SU-DHL-6 (cell line): ENCODE data around the gene AGPAT3.

Source experiments
- H2AFZ ChIP-seq: fragments of 200-600 bp; sonication (generic); 2 replicates; pipeline ENCODE4 v1.6.1; 2014; ENCODE audit warnings: low read depth, mild to moderate bottlenecking, moderate library complexity, mixed read lengths, antibody characterized with exemption, low read length; ENCODE audit not compliant: severe bottlenecking
- H3F3A ChIP-seq: fragments of 200-600 bp; shearing (Covaris generic); 2 replicates; pipeline ENCODE4 v1.6.0; 2016; ENCODE audit warnings: antibody characterized with exemption, mild to moderate bottlenecking; ENCODE audit not compliant: insufficient read depth
- H3K27ac ChIP-seq: fragments of 200-600 bp; sonication (generic); 2 replicates; pipeline ENCODE4 v1.5.1; 2016; ENCODE audit warnings: low read depth, mild to moderate bottlenecking, low read length, moderate library complexity, mixed read lengths
- H3K27me3 ChIP-seq: fragments of 200-600 bp; sonication (generic), shearing (Covaris generic); 2 replicates; pipeline ENCODE4 v1.6.0; 2014; ENCODE audit warnings: mild to moderate bottlenecking, low read length
- H3K36me3 ChIP-seq: fragments of 200-600 bp; sonication (generic); 2 replicates; pipeline ENCODE4 v1.6.1; 2014; ENCODE audit warnings: mild to moderate bottlenecking, low read length, mixed read lengths
- H3K4me2 ChIP-seq: fragments of 300-600, 200-600 bp; shearing (Covaris generic), sonication (generic); 2 replicates; pipeline ENCODE4 v1.6.0; 2014; ENCODE audit warnings: low read length, low read depth, mild to moderate bottlenecking; ENCODE audit not compliant: poor library complexity, severe bottlenecking
- H3K4me3 ChIP-seq: fragments of 200-600 bp; sonication (generic); 2 replicates; pipeline ENCODE4 v1.5.1; 2014; ENCODE audit warnings: antibody characterized with exemption, low read length, mild to moderate bottlenecking, mixed read lengths; ENCODE audit not compliant: insufficient read depth, poor library complexity, severe bottlenecking
- H3K79me2 ChIP-seq: fragments of 200-600 bp; sonication (generic); 2 replicates; pipeline ENCODE4 v1.6.1; 2014; ENCODE audit warnings: mild to moderate bottlenecking, low read length, moderate library complexity; ENCODE audit not compliant: insufficient read depth
- H3K9ac ChIP-seq: fragments of 200-600 bp; sonication (generic); 2 replicates; pipeline ENCODE4 v1.7.0; 2014; ENCODE audit warnings: mild to moderate bottlenecking, low read length
- H3K9me2 ChIP-seq: fragments of 200-600 bp; sonication (generic); replicated peaks from 2 replicates; pipeline ENCODE4 v1.6.1; 2014; ENCODE audit warnings: low read length; ENCODE audit not compliant: insufficient read depth
- H3K9me3 ChIP-seq: fragments of 200-600 bp; sonication (generic); 2 replicates; pipeline ENCODE4 v1.6.1; 2014; ENCODE audit warnings: low read length, mixed read lengths; ENCODE audit not compliant: insufficient read depth
- H4K20me1 ChIP-seq: fragments of 200-600 bp; sonication (generic); 2 replicates; pipeline ENCODE4 v1.6.1; 2014; ENCODE audit warnings: low read depth, mild to moderate bottlenecking, antibody characterized with exemption, low read length, moderate library complexity, mixed read lengths
- CTCF ChIP-seq: fragments of 200-600 bp; sonication (generic); IDR thresholded peaks from one replicate; pipeline ENCODE4 v1.5.1; 2017; ENCODE audit warnings: antibody characterized with exemption, mild to moderate bottlenecking, low read length, moderate library complexity; ENCODE audit not compliant: insufficient read depth, poor library complexity, severe bottlenecking
- EZH2phosphoT487 ChIP-seq: fragments of 200-600 bp; sonication (generic), shearing (Covaris generic); conservative IDR thresholded peaks from 2 replicates; pipeline ENCODE4 v1.6.1; 2018; ENCODE audit warnings: mild to moderate bottlenecking, antibody characterized with exemption, low read length, moderate library complexity, mixed read lengths

AGPAT3 gene

GRCh38 chr21:43846430-43846829, 18.6 kb upstream of the AGPAT3 start:
- no peaks in the 10 kb centered on the region for H3K79me2 ChIP-seq
- H3K27ac ChIP-seq = no peak overlapping the region

GRCh38 chr21:43847301-43847700, 17.7 kb upstream of the AGPAT3 start:
- H3K9me3 ChIP-seq = no peaks in the 10 kb centered on the region
- no peak overlapping the region for H3K27ac ChIP-seq
- H3K79me2 ChIP-seq = no peaks in the 10 kb centered on the region
- H3K9ac ChIP-seq = no peak overlapping the region
- H4K20me1 ChIP-seq = no peaks in the 10 kb centered on the region
- no peak overlapping the region for H3K4me2 ChIP-seq
- H3K27me3 ChIP-seq = peaks cover 3% of the 10 kb centered on the region; the same call in 1 of the 2 replicates
- H3K9me2 ChIP-seq = no peaks in the 10 kb centered on the region
- H3K36me3 ChIP-seq = no peaks in the 10 kb centered on the region
- no peak overlapping the region for H2AFZ ChIP-seq
- no peaks in the 10 kb centered on the region for H3F3A ChIP-seq
- TF ChIP-seq EZH2phosphoT487 = no peak
- TF ChIP-seq CTCF = no peak
- H3K4me3 ChIP-seq = no peak overlapping the region

More at GRCh38 chr21:43846430-43846829, 18.6 kb upstream of the AGPAT3 start:
- Histone ChIP-seq H3K9me2 (no peaks in the 10 kb centered on the region), H4K20me1 (no peaks in the 10 kb centered on the region), H3K4me3 (no peak overlapping the region), H3K4me2 (no peak overlapping the region), H3K36me3 (no peaks in the 10 kb centered on the region), H3K9ac (no peak overlapping the region), H3K27me3 (peaks cover 3% of the 10 kb centered on the region; the same call in 1 of the 2 replicates), H3K9me3 (no peaks in the 10 kb centered on the region), H3F3A (no peaks in the 10 kb centered on the region), H2AFZ (no peak overlapping the region)
- TF ChIP-seq CTCF (no peak), EZH2phosphoT487 (no peak)

- no peak overlapping the region for H3K4me2 ChIP-seq
- H3K36me3 ChIP-seq = no peaks in the 10 kb centered on the region
- H3K9me2 ChIP-seq = no peaks in the 10 kb centered on the region
- no peaks in the 10 kb centered on the region for H3K79me2 ChIP-seq
- peaks cover 3% of the 10 kb centered on the region; the same call in 1 of the 2 replicates for H3K27me3 ChIP-seq
- H3F3A ChIP-seq = no peaks in the 10 kb centered on the region
- H3K27ac ChIP-seq = no peak overlapping the region
- no peak overlapping the region for H2AFZ ChIP-seq
- TF ChIP-seq CTCF (no peak), EZH2phosphoT487 (no peak)
- no peak overlapping the region for H3K9ac ChIP-seq
- H4K20me1 ChIP-seq = no peaks in the 10 kb centered on the region
- no peak overlapping the region for H3K4me3 ChIP-seq
- no peaks in the 10 kb centered on the region for H3K9me3 ChIP-seq
Observed at GRCh38 chr21:43848771-43849170, 16.3 kb upstream of the AGPAT3 start.
